Measurements from ENCODE around the gene MFRP. TPM values are rescaled to one million over a fixed set of nuclear protein-coding genes. Genes with fewer than 3 reads are reported as not detected.

The MFRP gene
- total and polyA plus RNA-seq, 9 of the 15 experiments (the other 6 are each of a cell fraction or from before 2014, with no cell fraction given), result not detected

- TF ChIP-seq, protein P1, sequence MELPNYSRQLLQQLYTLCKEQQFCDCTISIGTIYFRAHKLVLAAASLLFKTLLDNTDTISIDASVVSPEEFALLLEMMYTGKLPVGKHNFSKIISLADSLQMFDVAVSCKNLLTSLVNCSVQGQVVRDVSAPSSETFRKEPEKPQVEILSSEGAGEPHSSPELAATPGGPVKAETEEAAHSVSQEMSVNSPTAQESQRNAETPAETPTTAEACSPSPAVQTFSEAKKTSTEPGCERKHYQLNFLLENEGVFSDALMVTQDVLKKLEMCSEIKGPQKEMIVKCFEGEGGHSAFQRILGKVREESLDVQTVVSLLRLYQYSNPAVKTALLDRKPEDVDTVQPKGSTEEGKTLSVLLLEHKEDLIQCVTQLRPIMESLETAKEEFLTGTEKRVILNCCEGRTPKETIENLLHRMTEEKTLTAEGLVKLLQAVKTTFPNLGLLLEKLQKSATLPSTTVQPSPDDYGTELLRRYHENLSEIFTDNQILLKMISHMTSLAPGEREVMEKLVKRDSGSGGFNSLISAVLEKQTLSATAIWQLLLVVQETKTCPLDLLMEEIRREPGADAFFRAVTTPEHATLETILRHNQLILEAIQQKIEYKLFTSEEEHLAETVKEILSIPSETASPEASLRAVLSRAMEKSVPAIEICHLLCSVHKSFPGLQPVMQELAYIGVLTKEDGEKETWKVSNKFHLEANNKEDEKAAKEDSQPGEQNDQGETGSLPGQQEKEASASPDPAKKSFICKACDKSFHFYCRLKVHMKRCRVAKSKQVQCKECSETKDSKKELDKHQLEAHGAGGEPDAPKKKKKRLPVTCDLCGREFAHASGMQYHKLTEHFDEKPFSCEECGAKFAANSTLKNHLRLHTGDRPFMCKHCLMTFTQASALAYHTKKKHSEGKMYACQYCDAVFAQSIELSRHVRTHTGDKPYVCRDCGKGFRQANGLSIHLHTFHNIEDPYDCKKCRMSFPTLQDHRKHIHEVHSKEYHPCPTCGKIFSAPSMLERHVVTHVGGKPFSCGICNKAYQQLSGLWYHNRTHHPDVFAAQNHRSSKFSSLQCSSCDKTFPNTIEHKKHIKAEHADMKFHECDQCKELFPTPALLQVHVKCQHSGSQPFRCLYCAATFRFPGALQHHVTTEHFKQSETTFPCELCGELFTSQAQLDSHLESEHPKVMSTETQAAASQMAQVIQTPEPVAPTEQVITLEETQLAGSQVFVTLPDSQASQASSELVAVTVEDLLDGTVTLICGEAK (IDR thresholded peaks at IDR 0.05), result no peak
- TF ChIP-seq, protein P1 (CRISPR knock-in tag; IDR thresholded peaks at IDR 0.05), result no peak
- no peak for TF ChIP-seq ZNF830 (CRISPR knock-in tag; IDR thresholded peaks at IDR 0.05)
- no peak for TF ChIP-seq EZH2 (IDR thresholded peaks at IDR 0.05; ENCODE audit: borderline replicate concordance, low read depth, low read length)
- no peak for TF ChIP-seq ZNF586 (CRISPR knock-in tag; conservative IDR thresholded peaks at IDR 0.05)
- no peak for TF ChIP-seq ZNF175 (CRISPR knock-in tag; IDR thresholded peaks at IDR 0.05; ENCODE audit: low read depth)
- TF ChIP-seq U2AF1 (optimal IDR thresholded peaks at IDR 0.05; ENCODE audit: low read depth, low read length), result no peak
- TF ChIP-seq YBX1 (IDR thresholded peaks at IDR 0.05), result no peak
- TF ChIP-seq ZEB2 (IDR thresholded peaks at IDR 0.05), result no peak
- TF ChIP-seq ZNF184 (CRISPR knock-in tag; IDR thresholded peaks at IDR 0.05), result no peak
- no peak for TF ChIP-seq ZSCAN29 (IDR thresholded peaks at IDR 0.05)
- TF ChIP-seq NFIC (IDR thresholded peaks at IDR 0.05), result no peak
- no peak for TF ChIP-seq PHTF2 (CRISPR knock-in tag; IDR thresholded peaks at IDR 0.05)
- TF ChIP-seq SAFB (IDR thresholded peaks at IDR 0.05; ENCODE audit: borderline replicate concordance, low read depth, low read length), result no peak
- TF ChIP-seq ZC3H4 (CRISPR knock-in tag; IDR thresholded peaks at IDR 0.05; ENCODE audit: borderline replicate concordance), result no peak
- no peak for TF ChIP-seq TCF7 (IDR thresholded peaks at IDR 0.05; ENCODE audit: borderline replicate concordance)
- TF ChIP-seq, protein P2, sequence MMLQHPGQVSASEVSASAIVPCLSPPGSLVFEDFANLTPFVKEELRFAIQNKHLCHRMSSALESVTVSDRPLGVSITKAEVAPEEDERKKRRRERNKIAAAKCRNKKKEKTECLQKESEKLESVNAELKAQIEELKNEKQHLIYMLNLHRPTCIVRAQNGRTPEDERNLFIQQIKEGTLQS (IDR thresholded peaks at IDR 0.05), result no peak
- TF ChIP-seq, protein P2 (CRISPR knock-in tag; conservative IDR thresholded peaks at IDR 0.05), result no peak
- no peak for TF ChIP-seq ZNF316 (IDR thresholded peaks at IDR 0.05)
- TF ChIP-seq PRPF4 (IDR thresholded peaks at IDR 0.05; ENCODE audit: insufficient read depth, low read depth, low read length, poor library complexity, severe bottlenecking), result no peak
- TF ChIP-seq POU5F1 (IDR thresholded peaks at IDR 0.05; ENCODE audit: borderline replicate concordance, low read depth, low read length, partially characterized antibody), result no peak
- TF ChIP-seq ZNF239 (CRISPR knock-in tag; IDR thresholded peaks at IDR 0.05), result no peak
- no peak for TF ChIP-seq MYNN (IDR thresholded peaks at IDR 0.05)
- TF ChIP-seq MYNN (CRISPR knock-in tag; IDR thresholded peaks at IDR 0.05), result no peak
These were observed 22.9 kb downstream of the MFRP start (continued) for GRCh38 chr11:119323532-119324033.

Measured in K562 (cell line).